H1 (cell line): Measurements from ENCODE around the gene STRA8. TPM values are rescaled to one million over a fixed set of nuclear protein-coding genes. Genes with fewer than 3 reads are reported as not detected.

Experiments used
- CTCF ChIA-PET: fragments of 300-600 bp; sonication (Branson Sonifier 250); formaldehyde crosslinking; loops from one replicate; lab custom pipeline; 2021; ENCODE audit not compliant: partially characterized antibody; lab: Charles Lee
- POLR2A ChIA-PET: fragments of 300-600 bp; sonication (Branson Sonifier 250); formaldehyde crosslinking; loops from one replicate; lab custom pipeline; 2021; ENCODE audit warnings: inconsistent platforms; ENCODE audit not compliant: partially characterized antibody; lab: Charles Lee
- DNase-seq, 2 experiments: peaks; one replicate each; pipeline versions ENCODE4 v3.0.0 to v3.0.0-alpha.2; 2010 to 2022; ENCODE audit warnings: low spot score in 2 of 2, low read depth in 1 of 2, mixed read lengths in 1 of 2
- FAIRE-seq: peaks from 2 replicates; lab custom pipeline; 2011; peaks lifted over from hg19 to GRCh38; lab: Jason Lieb, UNC
- H2AFZ ChIP-seq: 2 replicates; pipeline ENCODE4 v1.8.1; 2012; ENCODE audit warnings: low read length, inconsistent platforms
- H2AK5ac ChIP-seq: 2 replicates; pipeline ENCODE4 v1.6.1; 2013; ENCODE audit warnings: low read depth, low read length
- H2BK120ac ChIP-seq: replicated peaks from 2 replicates; pipeline ENCODE3; 2013; ENCODE audit warnings: low read depth, low read length, inconsistent platforms
- H2BK12ac ChIP-seq: 2 replicates; pipeline ENCODE4 v1.6.1; 2013; ENCODE audit warnings: low read depth, low read length
- H2BK15ac ChIP-seq: 2 replicates; pipeline ENCODE4 v1.6.1; 2013; ENCODE audit warnings: low read length
- H2BK20ac ChIP-seq: 2 replicates; pipeline ENCODE4 v1.6.1; 2013; ENCODE audit warnings: low read length
- H2BK5ac ChIP-seq: 2 replicates; pipeline ENCODE4 v1.6.1; 2013; ENCODE audit warnings: low read depth, low read length
- H3K14ac ChIP-seq: 2 replicates; pipeline ENCODE4 v1.6.1; 2013; ENCODE audit warnings: inconsistent platforms; ENCODE audit not compliant: insufficient read length
- H3K18ac ChIP-seq: 2 replicates; pipeline ENCODE4 v1.6.1; 2013; ENCODE audit warnings: low read length; ENCODE audit errors: extremely low read depth
- H3K23ac ChIP-seq: 2 replicates; pipeline ENCODE4 v1.6.1; 2013; ENCODE audit warnings: inconsistent platforms; ENCODE audit not compliant: insufficient read length
- H3K23me2 ChIP-seq: 2 replicates; pipeline ENCODE4 v1.6.1; 2013; ENCODE audit warnings: low read depth, low read length
- H3K27ac ChIP-seq: 2 replicates; pipeline ENCODE4 v1.6.1; 2011; ENCODE audit warnings: low read depth, low read length, inconsistent platforms
- H3K27me3 ChIP-seq, 4 experiments: replicated peaks in 1 of 4; 1 replicate in 1 of 4; 2 replicates in 3 of 4; pipeline versions ENCODE4 v1.6.1 to v1.8.1; 2011 to 2013; ENCODE audit warnings: low read length in 3 of 4, mild to moderate bottlenecking in 3 of 4, inconsistent platforms in 2 of 4, mixed read lengths in 2 of 4, moderate library complexity in 1 of 4; ENCODE audit not compliant: control insufficient read depth in 3 of 4, insufficient read depth in 3 of 4; ENCODE audit errors: extremely low read depth in 1 of 4
- H3K36me3 ChIP-seq, 4 experiments: 2 replicates each; pipeline versions ENCODE4 v1.6.1 to v1.8.1; 2011 to 2013; ENCODE audit warnings: mild to moderate bottlenecking in 4 of 4, low read length in 3 of 4, moderate library complexity in 2 of 4, control low read depth in 1 of 4, inconsistent platforms in 1 of 4; ENCODE audit not compliant: insufficient read depth in 4 of 4, control insufficient read depth in 2 of 4
- H3K4ac ChIP-seq: replicated peaks from 2 replicates; pipeline ENCODE3; 2013; ENCODE audit warnings: low read length, low read depth, mixed read lengths, inconsistent platforms; ENCODE audit not compliant: insufficient read length
- H3K4me1 ChIP-seq, 4 experiments: replicated peaks in 1 of 4; 1 replicate in 1 of 4; 2 replicates in 3 of 4; pipeline versions ENCODE4 v1.6.1 to v1.8.1; 2011 to 2013; ENCODE audit warnings: low read length in 3 of 4, inconsistent platforms in 2 of 4, mixed read lengths in 1 of 4; ENCODE audit not compliant: insufficient read depth in 4 of 4, control insufficient read depth in 3 of 4
- H3K4me2 ChIP-seq, 2 experiments: 2 replicates each; pipeline versions ENCODE4 v1.6.1 to v1.8.1; 2011 to 2013; ENCODE audit warnings: low read depth in 2 of 2, low read length in 2 of 2, control low read depth in 1 of 2, inconsistent platforms in 1 of 2, mild to moderate bottlenecking in 1 of 2; ENCODE audit not compliant: insufficient read depth in 1 of 2
- H3K4me3 ChIP-seq, 4 experiments: fragments of 200-600, 300-600 bp in 1 of 4; sonication (generic), shearing (Covaris generic), sonication (Bioruptor Twin) in 1 of 4; 2 replicates each; pipeline versions ENCODE4 v1.5.1 to v1.8.1; 2011 to 2016; ENCODE audit warnings: low read length in 4 of 4, low read depth in 3 of 4, control low read depth in 2 of 4, inconsistent platforms in 2 of 4, mild to moderate bottlenecking in 2 of 4, mixed read lengths in 1 of 4, moderate library complexity in 1 of 4; ENCODE audit not compliant: insufficient read depth in 2 of 4; ENCODE audit errors: extremely low read depth in 1 of 4
- H3K56ac ChIP-seq: replicated peaks from 2 replicates; pipeline ENCODE3; 2013; ENCODE audit warnings: low read depth, mild to moderate bottlenecking, mixed read lengths, low read length, inconsistent platforms; ENCODE audit not compliant: insufficient read length
- H3K79me1 ChIP-seq: 2 replicates; pipeline ENCODE4 v1.6.1; 2013; ENCODE audit warnings: low read depth, low read length, control low read depth
- H3K79me2 ChIP-seq, 2 experiments: 2 replicates each; pipeline versions ENCODE4 v1.6.1 to v1.8.1; 2012 to 2013; ENCODE audit warnings: low read length in 2 of 2, mild to moderate bottlenecking in 2 of 2, inconsistent platforms in 1 of 2; ENCODE audit not compliant: insufficient read depth in 2 of 2, control insufficient read depth in 1 of 2
- H3K9ac ChIP-seq, 4 experiments: replicated peaks in 1 of 4; 1 replicate in 1 of 4; 2 replicates in 3 of 4; pipeline versions ENCODE4 v1.6.1 to v1.8.1; 2011 to 2013; ENCODE audit warnings: low read depth in 3 of 4, low read length in 3 of 4, control low read depth in 2 of 4, mild to moderate bottlenecking in 2 of 4, moderate library complexity in 2 of 4, inconsistent platforms in 1 of 4; ENCODE audit errors: extremely low read depth in 1 of 4
- H3K9me3 ChIP-seq, 2 experiments: 2 replicates each; pipeline versions ENCODE4 v1.6.1 to v1.8.1; 2012 to 2013; ENCODE audit warnings: mild to moderate bottlenecking in 2 of 2, moderate library complexity in 2 of 2, control low read depth in 1 of 2, inconsistent platforms in 1 of 2, low read depth in 1 of 2, low read length in 1 of 2, mixed read lengths in 1 of 2; ENCODE audit not compliant: insufficient read depth in 2 of 2
- H4K20me1 ChIP-seq, 2 experiments: replicated peaks in 1 of 2; 2 replicates each; pipeline versions ENCODE3 to v1.8.1; 2011 to 2013; ENCODE audit warnings: inconsistent platforms in 2 of 2, low read length in 2 of 2, mild to moderate bottlenecking in 1 of 2; ENCODE audit not compliant: insufficient read depth in 2 of 2, control insufficient read depth in 1 of 2
- H4K5ac ChIP-seq: 2 replicates; pipeline ENCODE4 v1.6.1; 2013; ENCODE audit warnings: low read length, low read depth, mixed read lengths, inconsistent platforms; ENCODE audit not compliant: insufficient read length
- H4K8ac ChIP-seq: 2 replicates; pipeline ENCODE4 v1.8.0; 2013; ENCODE audit warnings: mild to moderate bottlenecking, moderate library complexity, low read length, inconsistent platforms; ENCODE audit not compliant: insufficient read depth; ENCODE audit errors: extremely low read depth
- H4K91ac ChIP-seq: replicated peaks from 2 replicates; pipeline ENCODE3; 2013; ENCODE audit warnings: low read length, mixed read lengths, inconsistent platforms; ENCODE audit not compliant: insufficient read length
- ATF2 ChIP-seq: IDR thresholded peaks from 2 replicates; pipeline ENCODE4 v1.6.1; 2012; ENCODE audit warnings: low read length, inconsistent platforms
- EGR1 ChIP-seq: IDR thresholded peaks from 2 replicates; pipeline ENCODE4 v1.6.1; 2011; ENCODE audit warnings: low read depth, low read length, borderline replicate concordance
- HDAC2 ChIP-seq, 2 experiments: fragments of 300-600 bp in 1 of 2; sonication (generic) in 1 of 2; IDR thresholded peaks; 2 replicates each; pipeline ENCODE4 v1.6.1; 2011 to 2012; ENCODE audit warnings: low read depth in 2 of 2, low read length in 2 of 2, mild to moderate bottlenecking in 2 of 2, moderate library complexity in 2 of 2, borderline replicate concordance in 1 of 2, inconsistent platforms in 1 of 2
- MAX ChIP-seq: IDR thresholded peaks from 2 replicates; pipeline ENCODE4 v1.6.1; 2012; ENCODE audit warnings: inconsistent platforms
- PHF8 ChIP-seq: fragments of 200-600 bp; sonication (generic); conservative IDR thresholded peaks from 2 replicates; pipeline ENCODE4 v1.7.1; 2012; ENCODE audit warnings: low read depth, mild to moderate bottlenecking, inconsistent platforms, low read length, moderate library complexity
- POLR2A ChIP-seq, 2 experiments: IDR thresholded peaks; 1 replicate in 1 of 2; 2 replicates in 1 of 2; pipeline ENCODE4 v1.6.1; 2011; ENCODE audit warnings: low read depth in 2 of 2, low read length in 2 of 2, mild to moderate bottlenecking in 2 of 2; ENCODE audit errors: control extremely low read depth in 1 of 2
- POLR2AphosphoS5 ChIP-seq: IDR thresholded peaks from 2 replicates; pipeline ENCODE4 v1.6.1; 2011; ENCODE audit warnings: low read depth, low read length
- RAD21 ChIP-seq, 2 experiments: IDR thresholded peaks in 1 of 2; conservative IDR thresholded peaks in 1 of 2; 2 replicates each; pipeline ENCODE4 v1.6.1; 2011; ENCODE audit warnings: low read depth in 2 of 2, low read length in 2 of 2, improper control_type of control experiment in 1 of 2, inconsistent platforms in 1 of 2, mild to moderate bottlenecking in 1 of 2, moderate library complexity in 1 of 2
- RXRA ChIP-seq: IDR thresholded peaks from 2 replicates; pipeline ENCODE4 v1.6.1; 2011; ENCODE audit warnings: low read depth, mild to moderate bottlenecking, low read length, moderate library complexity; ENCODE audit not compliant: insufficient read depth
- SIN3A ChIP-seq, 2 experiments: IDR thresholded peaks in 1 of 2; conservative IDR thresholded peaks in 1 of 2; 2 replicates each; pipeline ENCODE4 v1.6.1; 2011 to 2012; ENCODE audit warnings: low read length in 2 of 2, improper control_type of control experiment in 1 of 2, low read depth in 1 of 2, mild to moderate bottlenecking in 1 of 2
- SRF ChIP-seq: IDR thresholded peaks from 2 replicates; pipeline ENCODE4 v1.6.1; 2011; ENCODE audit warnings: mild to moderate bottlenecking, low read depth, low read length, moderate library complexity
- TEAD4 ChIP-seq: IDR thresholded peaks from 2 replicates; pipeline ENCODE4 v1.6.1; 2012; ENCODE audit warnings: low read depth, low read length, inconsistent platforms, mixed read lengths
- WGBS, 2 experiments: shearing (Covaris generic) in 1 of 2; methylation state at CpG; one replicate each; pipeline versions ENCODE4 v1.1.6 to v1.1.7; 2013 to 2015; ENCODE audit warnings: low lambda C conversion rate in 2 of 2, mixed read lengths in 2 of 2, inconsistent platforms in 1 of 2, low coverage in 1 of 2, missing lambda C conversion rate in 1 of 2; ENCODE audit not compliant: insufficient replicate concordance in 2 of 2, insufficient coverage in 1 of 2, insufficient read length in 1 of 2; ENCODE audit errors: extremely low coverage in 1 of 2, missing lambda C conversion rate in 1 of 2; 5-methylcytosine and 5-hydroxymethylcytosine counted together
- polyA plus RNA-seq, 7 experiments: library from polyadenylated mRNA; depleted of rRNA in 3 of 7; stranded (reverse) in 5 of 7; unstranded in 2 of 7; fragments of >200 nt in 5 of 7; fragments of 200-250 nt in 2 of 7; gene quantifications; 1 replicate in 5 of 7; 2 replicates in 1 of 7; 4 replicates in 1 of 7; pipeline versions ENCODE4 v1.2.1 to v1.2.3, GENCODE V29; 2011 to 2013; ENCODE audit warnings: missing spikeins in 2 of 7, mixed read lengths in 2 of 7
- total RNA-seq: library from RNA; stranded (reverse); fragmentation: NEBNext Ultra II Directional; extraction: Animal tissue kit (Norgen Biotek cat#: 25700); gene quantifications from 2 replicates; pipeline ENCODE4 v1.2.1, GENCODE V29; 2021

STRA8 gene
- total and polyA plus RNA-seq, 2 of the 8 experiments (the other 6 are each of a cell fraction or from before 2014, with no cell fraction given) = not detected

DNA sequence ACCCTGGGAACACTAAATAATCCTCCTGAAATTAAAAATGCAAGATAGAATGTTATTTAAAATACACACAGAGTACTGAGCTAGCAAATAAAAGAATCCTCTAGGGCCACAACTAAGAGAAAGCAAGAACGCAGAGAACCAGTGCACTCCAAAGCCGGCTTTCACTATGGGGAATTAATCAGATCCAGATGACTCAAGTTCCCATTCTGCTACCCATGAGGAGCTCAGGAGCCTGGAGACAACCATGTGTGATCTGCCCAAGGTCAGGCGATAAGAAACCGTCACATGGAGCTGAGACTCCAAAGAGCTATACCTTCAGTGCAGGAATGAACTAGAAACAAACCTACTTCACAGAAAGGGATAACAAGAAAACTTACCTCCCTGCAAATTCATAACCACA, 43.7 kb upstream of the STRA8 start:
- no peak overlapping the region for H3K18ac ChIP-seq
- no peak overlapping the region for H3K56ac ChIP-seq
- H2AFZ ChIP-seq = no peak overlapping the region
- 96% methylated on average over 4 of the region's 4 CpGs; no CpG with 5 or more reads in 1 of the 2 experiments for WGBS, 2 experiments
- no peak overlapping the region for H2AK5ac ChIP-seq
- no peak overlapping the region for H2BK120ac ChIP-seq
- FAIRE-seq (no peak), DNase-seq (no peak)
- ChIA-PET POLR2A (no interaction called here), CTCF (no interaction called here)
- H3K23me2 ChIP-seq = no peaks in the 10 kb centered on the region
- H3K14ac ChIP-seq = no peak overlapping the region
- no peak overlapping the region for H3K4me3 ChIP-seq
- no peak overlapping the region for H2BK15ac ChIP-seq
- H3K9me3 ChIP-seq = no peaks in the 10 kb centered on the region
- no peak overlapping the region for H3K4ac ChIP-seq
- peaks cover 0 to 2% (median under 1%) of the 10 kb centered on the region in 4 experiments; a peak in 3 of 8 replicates for H3K36me3 ChIP-seq
- no peak overlapping the region for H3K27ac ChIP-seq
- no peaks in the 10 kb centered on the region for H3K79me2 ChIP-seq
- TF ChIP-seq SIN3A (conservative IDR thresholded peaks at IDR 0.05 in 1 of 2, IDR thresholded peaks at IDR 0.05 in 1 of 2; ENCODE audit: low read depth in 1 of 2, low read length in 2 of 2) = no peak
- TF ChIP-seq HDAC2 (IDR thresholded peaks at IDR 0.05; ENCODE audit: borderline replicate concordance in 1 of 2, low read depth in 2 of 2, low read length in 2 of 2) = no peak
- no peak for TF ChIP-seq PHF8
- TF ChIP-seq RXRA = no peak
- TF ChIP-seq ATF2 = no peak
- TF ChIP-seq SRF = no peak
- no peak for TF ChIP-seq TEAD4
- no peak for TF ChIP-seq EGR1
- no peak for TF ChIP-seq POLR2AphosphoS5
- no peak for TF ChIP-seq POLR2A (IDR thresholded peaks at IDR 0.05; ENCODE audit: control extremely low read depth in 1 of 2, low read depth in 2 of 2, low read length in 2 of 2)
- no peak for TF ChIP-seq RAD21 (IDR thresholded peaks at IDR 0.05 in 1 of 2, conservative IDR thresholded peaks at IDR 0.05 in 1 of 2; ENCODE audit: low read depth in 2 of 2, low read length in 2 of 2)
- TF ChIP-seq MAX = no peak
- H3K23ac ChIP-seq = no peak overlapping the region
- no peak overlapping the region for H2BK5ac ChIP-seq
- H3K4me1 ChIP-seq = no peaks in the 10 kb centered on the region
- no peaks in the 10 kb centered on the region for H3K27me3 ChIP-seq
- H4K5ac ChIP-seq = no peak overlapping the region
- H4K91ac ChIP-seq = no peak overlapping the region
- no peak overlapping the region for H3K4me2 ChIP-seq
- H2BK20ac ChIP-seq = no peak overlapping the region
- H4K8ac ChIP-seq = no peak overlapping the region
- H2BK12ac ChIP-seq = no peak overlapping the region
- H3K79me1 ChIP-seq = no peaks in the 10 kb centered on the region
- H4K20me1 ChIP-seq = peaks cover 0 to 2% of the 10 kb centered on the region in 2 experiments
- H3K9ac ChIP-seq = no peak overlapping the region
